A549 (cell line): ENCODE data around the gene SHC3. TPM values are rescaled to one million over a fixed set of nuclear protein-coding genes. Genes with fewer than 3 reads are reported as not detected.
A peak's percentile ranks its signal among the peaks of the same experiment; 100 is the strongest.

Experiments used
- ATAC-seq, 2 experiments: fragments of 200-7000 bp in 1 of 2; fragments of >200 bp in 1 of 2; cut with Nextera tagmentation in 1 of 2; cut with Tn5 transposase in 1 of 2; 3 replicates each; pipeline versions ENCODE4 v1.8.0 to v1.9.1; 2018 to 2020; ENCODE audit warnings: mild to moderate bottlenecking in 1 of 2, moderate library complexity in 1 of 2
- CTCF ChIA-PET: fragments of 300-600 bp; sonication (Branson Sonifier 250); formaldehyde crosslinking; extraction: SDS; loops from one replicate; lab custom pipeline; 2021; ENCODE audit warnings: antibody characterized with exemption, inconsistent platforms; lab: Yijun Ruan, JAX
- POLR2A ChIA-PET: fragments of 350-600 bp; formaldehyde crosslinking; extraction: SDS; loops from one replicate; lab custom pipeline; 2021; ENCODE audit warnings: antibody characterized with exemption, inconsistent platforms; lab: Yijun Ruan, JAX
- DNase-seq, 2 experiments: peaks; one replicate each; pipeline versions ENCODE4 v3.0.0 to v3.0.0-alpha.2; 2011 to 2016; ENCODE audit warnings: low read depth in 1 of 2, low spot score in 1 of 2
- FAIRE-seq: peaks from 2 replicates; lab custom pipeline; 2011; peaks lifted over from hg19 to GRCh38; lab: Jason Lieb, UNC
- H3K27ac ChIP-seq, 2 experiments: fragments of >200 bp; sonication (Bioruptor Twin); formaldehyde crosslinking; 3 replicates each; pipeline ENCODE4 v1.5.1; 2016 to 2017
- H3K4me1 ChIP-seq: fragments of >200 bp; sonication (Bioruptor Twin); formaldehyde crosslinking; 3 replicates; pipeline ENCODE4 v1.6.1; 2016
- H3K4me2 ChIP-seq: fragments of >200 bp; sonication (Bioruptor Twin); formaldehyde crosslinking; 3 replicates; pipeline ENCODE4 v1.6.1; 2016
- H3K4me3 ChIP-seq: fragments of >200 bp; sonication (Bioruptor Twin); formaldehyde crosslinking; 3 replicates; pipeline ENCODE4 v1.5.1; 2016
- H3K9me3 ChIP-seq: fragments of >200 bp; sonication (Bioruptor Twin); formaldehyde crosslinking; 3 replicates; pipeline ENCODE4 v1.6.1; 2016
- ATOH8 ChIP-seq: fragments of 250-450 bp; sonication (Bioruptor Pico); IDR thresholded peaks from 2 replicates; pipeline ENCODE4 v1.5.0; 2020; ENCODE audit warnings: low read depth, mild to moderate bottlenecking, moderate library complexity
- BCL3 ChIP-seq: fragments of >200 bp; sonication (Bioruptor Twin); formaldehyde crosslinking; IDR thresholded peaks from 3 replicates; pipeline ENCODE4 v1.6.1; 2016
- CBX2 ChIP-seq: fragments of 200-600 bp; sonication (generic); IDR thresholded peaks from 2 replicates; pipeline ENCODE4 v1.6.1; 2016; ENCODE audit warnings: low read depth, mild to moderate bottlenecking, borderline replicate concordance
- CEBPB ChIP-seq, 2 experiments: fragments of >200 bp in 1 of 2; sonication (Bioruptor Twin) in 1 of 2; formaldehyde crosslinking in 1 of 2; IDR thresholded peaks; 2 replicates each; pipeline ENCODE4 v1.6.1; 2012 to 2016
- CHD2 ChIP-seq: fragments of 150-350 bp; IDR thresholded peaks from 2 replicates; pipeline ENCODE4 v1.6.1; 2014; ENCODE audit warnings: low read length; ENCODE audit not compliant: partially characterized antibody
- E2F6 ChIP-seq: IDR thresholded peaks from 2 replicates; pipeline ENCODE4 v1.6.1; 2012; ENCODE audit warnings: low read depth, borderline replicate concordance
- EHF ChIP-seq: fragments of 250-450 bp; sonication (Bioruptor Pico); IDR thresholded peaks from 2 replicates; pipeline ENCODE4 v1.5.0; 2020; ENCODE audit warnings: mild to moderate bottlenecking
- EHMT2 ChIP-seq: fragments of 200-600 bp; sonication (generic); IDR thresholded peaks from 2 replicates; pipeline ENCODE4 v1.6.1; 2016; ENCODE audit warnings: antibody characterized with exemption, low read depth, mild to moderate bottlenecking, moderate library complexity
- ELK1 ChIP-seq: fragments of 150-350 bp; IDR thresholded peaks from 2 replicates; pipeline ENCODE4 v1.6.1; 2014; ENCODE audit warnings: low read depth, mild to moderate bottlenecking, low read length
- EP300 ChIP-seq, 2 experiments: fragments of >200 bp; sonication (Bioruptor Twin); formaldehyde crosslinking; IDR thresholded peaks; 2 replicates in 1 of 2; 3 replicates in 1 of 2; pipeline ENCODE4 v1.6.1; 2016 to 2017
- FOSB ChIP-seq: fragments of 250-450 bp; sonication (Bioruptor Pico); IDR thresholded peaks from 2 replicates; pipeline ENCODE4 v1.5.0; 2020; ENCODE audit warnings: mild to moderate bottlenecking, moderate library complexity
- FOXS1 ChIP-seq: fragments of 250-450 bp; sonication (Bioruptor Pico); IDR thresholded peaks from 2 replicates; pipeline ENCODE4 v1.5.0; 2020; ENCODE audit warnings: mild to moderate bottlenecking, moderate library complexity
- GATA3 ChIP-seq: IDR thresholded peaks from 2 replicates; pipeline ENCODE4 v1.6.1; 2012; ENCODE audit warnings: borderline replicate concordance
- HES2 ChIP-seq: fragments of >200 bp; sonication (Bioruptor Twin); formaldehyde crosslinking; IDR thresholded peaks from 2 replicates; pipeline ENCODE4 v1.6.1; 2016
- HOXB5 ChIP-seq: fragments of 250-450 bp; sonication (Bioruptor Pico); IDR thresholded peaks from 2 replicates; pipeline ENCODE4 v1.5.0; 2020; ENCODE audit warnings: mild to moderate bottlenecking, moderate library complexity
- JUN ChIP-seq, 2 experiments: fragments of >200 bp; sonication (Bioruptor Twin); formaldehyde crosslinking; IDR thresholded peaks; 2 replicates in 1 of 2; 3 replicates in 1 of 2; pipeline ENCODE4 v1.6.1; 2016 to 2017
- KDM1A ChIP-seq: fragments of 200-600 bp; sonication (generic); IDR thresholded peaks from 2 replicates; pipeline ENCODE4 v1.6.1; 2016; ENCODE audit warnings: low read depth, mild to moderate bottlenecking
- KDM5A ChIP-seq: fragments of 200-600 bp; sonication (generic); IDR thresholded peaks from 2 replicates; pipeline ENCODE4 v1.6.1; 2016; ENCODE audit warnings: antibody characterized with exemption, mild to moderate bottlenecking
- MAZ ChIP-seq: fragments of 150-350 bp; IDR thresholded peaks from 2 replicates; pipeline ENCODE4 v1.6.1; 2014; ENCODE audit warnings: antibody characterized with exemption, low read depth, low read length, borderline replicate concordance
- MYC ChIP-seq: IDR thresholded peaks from 2 replicates; pipeline ENCODE4 v1.6.1; 2012; ENCODE audit warnings: mild to moderate bottlenecking, inconsistent platforms, low read length, improper control_type of control experiment, borderline replicate concordance
- NPAS2 ChIP-seq: fragments of 250-450 bp; sonication (Bioruptor Pico); IDR thresholded peaks from 2 replicates; pipeline ENCODE4 v1.8.0; 2022; ENCODE audit warnings: mild to moderate bottlenecking, moderate library complexity, borderline replicate concordance
- POLR2A ChIP-seq: IDR thresholded peaks from 2 replicates; pipeline ENCODE4 v1.6.1; 2012; ENCODE audit warnings: mild to moderate bottlenecking, low read length
- RCOR1 ChIP-seq: fragments of 150-350 bp; IDR thresholded peaks from 2 replicates; pipeline ENCODE4 v1.6.1; 2014; ENCODE audit warnings: antibody characterized with exemption, low read length, low read depth
- SMC3 ChIP-seq: fragments of >200 bp; sonication (Bioruptor Twin); formaldehyde crosslinking; IDR thresholded peaks from 3 replicates; pipeline ENCODE4 v1.6.1; 2018; ENCODE audit warnings: inconsistent platforms
- SREBF2 ChIP-seq: fragments of 450-650 bp; IDR thresholded peaks from 2 replicates; pipeline ENCODE4 v1.6.1; 2014; ENCODE audit warnings: mild to moderate bottlenecking, moderate library complexity
- TFCP2L1 ChIP-seq: fragments of 250-450 bp; sonication (Bioruptor Pico); IDR thresholded peaks from 2 replicates; pipeline ENCODE4 v1.5.0; 2021; ENCODE audit warnings: mild to moderate bottlenecking
- ZFP36 ChIP-seq: fragments of 450-650 bp; IDR thresholded peaks from 2 replicates; pipeline ENCODE4 v1.6.1; 2014; ENCODE audit warnings: borderline replicate concordance; ENCODE audit not compliant: partially characterized antibody
- ZNF302 ChIP-seq: fragments of 250-450 bp; sonication (Bioruptor Pico); IDR thresholded peaks from 2 replicates; pipeline ENCODE4 v1.9.0; 2021; ENCODE audit warnings: inconsistent platforms, mild to moderate bottlenecking, moderate library complexity
- WGBS: methylation state at CpG from one replicate; pipeline ENCODE4 v1.1.6; 2017; ENCODE audit errors: missing lambda C conversion rate; 5-methylcytosine and 5-hydroxymethylcytosine counted together
- polyA plus RNA-seq, 4 experiments: library from polyadenylated mRNA; depleted of rRNA in 3 of 4; stranded (reverse); fragments of >200 nt; fragmentation: RNase III in 1 of 4; extraction: RNeasy Plus Mini Kit Qiagen cat#74134 plus additional on column Dnase treatment in 1 of 4; gene quantifications; 2 replicates in 3 of 4; 3 replicates in 1 of 4; pipeline ENCODE4 v1.2.3, GENCODE V29; 2011 to 2017

The SHC3 gene
- polyA plus RNA-seq, 2 of the 4 experiments (the other 2 are of a cell fraction): 0.09 to 0.88 TPM

GRCh38 chr9:88991066-88992034, 187.3 kb downstream of the SHC3 start, which contains the start of gene S1PR3 (continued):
- no peak for TF ChIP-seq MAZ
- TF ChIP-seq FOXS1 (CRISPR knock-in tag): no peak
- no peak for TF ChIP-seq HOXB5
- no peak for TF ChIP-seq NPAS2 (CRISPR knock-in tag)
- TF ChIP-seq KDM1A: no peak
- no peak for TF ChIP-seq E2F6
- no peak for TF ChIP-seq ATOH8 (CRISPR knock-in tag)
- TF ChIP-seq SMC3: peak; percentile 34; the same call in 1 of the 3 replicates
- no peak for TF ChIP-seq GATA3
- no peak for TF ChIP-seq EHMT2
- TF ChIP-seq TFCP2L1 (CRISPR knock-in tag): no peak
- TF ChIP-seq POLR2A: peak; percentile 88
- no peak for TF ChIP-seq HES2
- no peak for TF ChIP-seq MYC
- no peak for TF ChIP-seq KDM5A
- TF ChIP-seq BCL3: 0 out of 3 replicates have a peak, but pooled peaks have one; percentile 26
- TF ChIP-seq ZFP36: no peak
- no peak for TF ChIP-seq CBX2
- no peak for TF ChIP-seq EP300 (IDR thresholded peaks at IDR 0.05)
- no peak for TF ChIP-seq EHF
- TF ChIP-seq CEBPB (IDR thresholded peaks at IDR 0.05): no peak
- no peak for TF ChIP-seq RCOR1
- TF ChIP-seq ZNF302 (CRISPR knock-in tag): no peak
- no peak for TF ChIP-seq CHD2
- TF ChIP-seq ELK1: no peak

- no peaks in the 10 kb centered on the region for H3K9me3 ChIP-seq
- peaks cover 24% of the 10 kb centered on the region for H3K4me1 ChIP-seq
- FAIRE-seq (no peak), DNase-seq (peak in 1 of 2 experiments; percentile 17), ATAC-seq (peak; percentile 25 to 47; a peak in 4 of 6 replicates)
- H3K4me2 ChIP-seq: peak overlapping the region; percentile 59
- TF ChIP-seq SREBF2 (no peak), FOSB (no peak), JUN (IDR thresholded peaks at IDR 0.05) (no peak), ZNF302 (CRISPR knock-in tag) (no peak)
- ChIA-PET POLR2A (interaction anchor here (0.6 to 1.2 kb wide), 3 partner anchors 69 to 213 kb away, joined by 3 read pairs; no protein-coding TSS in a partner anchor), CTCF (interaction anchor here (0.6 kb wide), 1 partner anchor 22 kb away, joined by 3 read pairs; no protein-coding TSS in a partner anchor)
- 72% methylated on average over 21 of the region's 21 CpGs for WGBS
- H3K27ac ChIP-seq: peak overlapping the region; percentile 85 to 94
- peak overlapping the region; percentile 84 for H3K4me3 ChIP-seq
Measured at GRCh38 chr9:88990729-88991065, 187.9 kb downstream of the SHC3 start.
